MCF 10A (cell line): Measurements from ENCODE around the gene MAPT. TPM values are rescaled to one million over a fixed set of nuclear protein-coding genes. Genes with fewer than 3 reads are reported as not detected.
"Not testable (repeated sequence)": the region's sequence is repeated elsewhere in the genome, so short reads cannot be mapped to it uniquely, and the experiment has no call there.

Experiments
- BruUV-seq: library from RNA; stranded (reverse); fragments of 400-500 nt; replicated peaks from 2 replicates; lab custom pipeline; 2021; lab: Mats Ljungman, UMichigan
- CTCF ChIA-PET: fragments of 300-600 bp; sonication (Branson Sonifier 250); formaldehyde crosslinking; extraction: SDS; loops from one replicate; lab custom pipeline; 2021; ENCODE audit warnings: antibody characterized with exemption, inconsistent platforms; lab: Yijun Ruan, JAX
- POLR2A ChIA-PET: fragments of 300-600, 350-650 bp; sonication (Branson Sonifier 250); formaldehyde crosslinking; extraction: SDS; loops from one replicate; lab custom pipeline; 2020; ENCODE audit warnings: antibody characterized with exemption, inconsistent platforms; lab: Yijun Ruan, JAX
- DNase-seq: peaks from one replicate; pipeline ENCODE4 v3.0.0-alpha.2; 2018; ENCODE audit not compliant: unreplicated experiment
- H3K27ac Mint-ChIP-seq: one replicate; pipeline ENCODE4 v1.8.0; 2022; ENCODE audit warnings: mild to moderate bottlenecking, low read depth, mixed read lengths; ENCODE audit not compliant: unreplicated experiment
- H3K27me3 Mint-ChIP-seq: one replicate; pipeline ENCODE4 v1.8.0; 2022; ENCODE audit warnings: mixed read lengths; ENCODE audit not compliant: insufficient read depth, unreplicated experiment
- H3K36me3 Mint-ChIP-seq: one replicate; pipeline ENCODE4 v1.8.0; 2022; ENCODE audit warnings: mild to moderate bottlenecking, moderate library complexity, mixed read lengths; ENCODE audit not compliant: insufficient read depth, unreplicated experiment
- H3K4me1 Mint-ChIP-seq: one replicate; pipeline ENCODE4 v1.8.0; 2022; ENCODE audit warnings: mixed read lengths; ENCODE audit not compliant: insufficient read depth, unreplicated experiment
- H3K4me3 Mint-ChIP-seq: one replicate; pipeline ENCODE4 v1.8.0; 2022; ENCODE audit warnings: mild to moderate bottlenecking, moderate library complexity, mixed read lengths; ENCODE audit not compliant: unreplicated experiment
- H3K9me3 Mint-ChIP-seq: one replicate; pipeline ENCODE4 v1.8.0; 2022; ENCODE audit warnings: mixed read lengths; ENCODE audit not compliant: unreplicated experiment
- CTCF ChIP-seq: fragments of 200-600 bp; IDR thresholded peaks from one replicate; pipeline ENCODE4 v1.8.0; 2022; ENCODE audit warnings: antibody characterized with exemption, mild to moderate bottlenecking; ENCODE audit not compliant: unreplicated experiment
- intact Hi-C: fragments of 100-400 bp; cut with micrococcal nuclease; formaldehyde crosslinking; loops from 2 replicates; pipeline ENCODE4 v1.14.1; 2022
- total RNA-seq: library from RNA; stranded (reverse); gene quantifications from 2 replicates; pipeline ENCODE4 v1.2.3, GENCODE V29; 2022

The MAPT gene
- total RNA-seq, 1 experiment from 2014 or later = 0.42 TPM

GRCh38 chr17:45953561-45953960 is 59.2 kb downstream of the MAPT start:
- Mint-ChIP-seq H3K27me3 (peaks cover 33% of the 10 kb centered on the region), H3K27ac (no peak overlapping the region), H3K4me1 (no peaks in the 10 kb centered on the region), H3K4me3 (no peak overlapping the region), H3K9me3 (no peaks in the 10 kb centered on the region), H3K36me3 (no peaks in the 10 kb centered on the region)
- BruUV-seq = no TSS peak
- intact Hi-C loops = no loop called here
- DNase-seq = no peak
- ChIA-PET CTCF (interaction anchor here (0.6 to 1.5 kb wide), 2 partner anchors 9 to 333 kb away, joined by 4 read pairs; no protein-coding TSS in a partner anchor), POLR2A (interaction anchor here (0.6 kb wide), 1 partner anchor 792 kb away, joined by 4 read pairs; the partner anchor contains the start of gene HEXIM2)
- TF ChIP-seq CTCF = no peak

- Mint-ChIP-seq H3K27me3 (peaks cover 26% of the 10 kb centered on the region), H3K4me3 (no peak overlapping the region), H3K9me3 (no peaks in the 10 kb centered on the region), H3K27ac (no peak overlapping the region), H3K4me1 (no peaks in the 10 kb centered on the region), H3K36me3 (no peaks in the 10 kb centered on the region)
- CTCF ChIA-PET = interaction anchor here (0.6 to 1.5 kb wide), 2 partner anchors 47 to 332 kb away, joined by 3 to 4 read pairs; no protein-coding TSS in a partner anchor
- BruUV-seq = no TSS peak
- no peak for TF ChIP-seq CTCF
- intact Hi-C loops = no loop called here
- no peak for DNase-seq
- POLR2A ChIA-PET = no interaction called here
Observed at GRCh38 chr17:45954914-45955313, 60.6 kb downstream of the MAPT start.

- Mint-ChIP-seq H3K27ac (no peak overlapping the region), H3K4me1 (no peaks in the 10 kb centered on the region), H3K36me3 (no peaks in the 10 kb centered on the region), H3K4me3 (no peak overlapping the region), H3K9me3 (no peaks in the 10 kb centered on the region), H3K27me3 (peaks cover 22% of the 10 kb centered on the region)
- intact Hi-C loops = no loop called here
- ChIA-PET CTCF (interaction anchor here (0.6 kb wide), 1 partner anchor 48 kb away, joined by 5 read pairs; no protein-coding TSS in a partner anchor), POLR2A (no interaction called here)
- no peak for DNase-seq
- no peak for TF ChIP-seq CTCF
- BruUV-seq = no TSS peak
Observed at GRCh38 chr17:45955326-45955725, 61.0 kb downstream of the MAPT start.

- ChIA-PET CTCF (interaction anchor here (0.6 kb wide), 1 partner anchor 47 kb away, joined by 5 read pairs; no protein-coding TSS in a partner anchor), POLR2A (no interaction called here)
- no peak for TF ChIP-seq CTCF
- DNase-seq = no peak
- Mint-ChIP-seq H3K4me1 (no peaks in the 10 kb centered on the region), H3K9me3 (no peaks in the 10 kb centered on the region), H3K27me3 (peaks cover 14% of the 10 kb centered on the region), H3K36me3 (no peaks in the 10 kb centered on the region), H3K4me3 (no peak overlapping the region), H3K27ac (no peak overlapping the region)
- BruUV-seq = no TSS peak
- intact Hi-C loops = no loop called here
Observed at GRCh38 chr17:45956090-45956489, 61.7 kb downstream of the MAPT start.

- H3K36me3 Mint-ChIP-seq, H3K4me1 Mint-ChIP-seq, H3K27me3 Mint-ChIP-seq, H3K27ac Mint-ChIP-seq, H3K9me3 Mint-ChIP-seq, DNase-seq, intact Hi-C loops, H3K4me3 Mint-ChIP-seq, POLR2A ChIA-PET, CTCF ChIA-PET, BruUV-seq: not testable (repeated sequence)
Observed at GRCh38 chr17:45956746-45957145, 62.4 kb downstream of the MAPT start.
